ENCODE results near the gene RACK1.
"Not testable (repeated sequence)": the region's sequence is repeated elsewhere in the genome, so short reads cannot be mapped to it uniquely, and the experiment has no call there.

DNA sequence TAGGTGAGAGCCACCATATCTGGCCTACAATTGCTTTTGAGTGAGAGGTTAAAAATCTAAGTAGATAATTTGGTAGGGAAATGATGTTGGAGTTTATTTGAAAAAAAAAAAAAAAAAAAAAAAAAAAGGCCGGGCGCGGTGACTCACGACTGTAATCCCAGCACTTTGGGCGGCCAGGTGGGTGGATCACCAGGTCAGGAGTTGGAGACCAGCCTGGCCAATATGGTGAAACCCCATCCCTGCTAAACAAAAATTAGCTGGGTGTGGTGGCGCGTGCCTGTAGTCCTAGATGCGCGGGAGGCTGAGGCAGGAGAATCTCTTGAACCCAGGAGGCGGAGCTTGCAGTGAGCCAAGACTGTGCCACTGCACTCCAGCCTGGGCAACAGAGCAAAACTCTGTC is 29.5 kb downstream of the RACK1 start:
- TF ChIP-seq, protein P1, sequence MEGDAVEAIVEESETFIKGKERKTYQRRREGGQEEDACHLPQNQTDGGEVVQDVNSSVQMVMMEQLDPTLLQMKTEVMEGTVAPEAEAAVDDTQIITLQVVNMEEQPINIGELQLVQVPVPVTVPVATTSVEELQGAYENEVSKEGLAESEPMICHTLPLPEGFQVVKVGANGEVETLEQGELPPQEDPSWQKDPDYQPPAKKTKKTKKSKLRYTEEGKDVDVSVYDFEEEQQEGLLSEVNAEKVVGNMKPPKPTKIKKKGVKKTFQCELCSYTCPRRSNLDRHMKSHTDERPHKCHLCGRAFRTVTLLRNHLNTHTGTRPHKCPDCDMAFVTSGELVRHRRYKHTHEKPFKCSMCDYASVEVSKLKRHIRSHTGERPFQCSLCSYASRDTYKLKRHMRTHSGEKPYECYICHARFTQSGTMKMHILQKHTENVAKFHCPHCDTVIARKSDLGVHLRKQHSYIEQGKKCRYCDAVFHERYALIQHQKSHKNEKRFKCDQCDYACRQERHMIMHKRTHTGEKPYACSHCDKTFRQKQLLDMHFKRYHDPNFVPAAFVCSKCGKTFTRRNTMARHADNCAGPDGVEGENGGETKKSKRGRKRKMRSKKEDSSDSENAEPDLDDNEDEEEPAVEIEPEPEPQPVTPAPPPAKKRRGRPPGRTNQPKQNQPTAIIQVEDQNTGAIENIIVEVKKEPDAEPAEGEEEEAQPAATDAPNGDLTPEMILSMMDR (IDR thresholded peaks at IDR 0.05): not testable (repeated sequence)
- TF ChIP-seq POLR2A (IDR thresholded peaks at IDR 0.05): not testable (repeated sequence)

Measured in thyroid gland (tissue), 4 donors.